ENCODE measurements around the gene MPHOSPH9. TPM values are rescaled to one million over a fixed set of nuclear protein-coding genes. Genes with fewer than 3 reads are reported as not detected.

The MPHOSPH9 gene
- total RNA-seq, 1 experiment from 2014 or later: 40.4 TPM

DNA sequence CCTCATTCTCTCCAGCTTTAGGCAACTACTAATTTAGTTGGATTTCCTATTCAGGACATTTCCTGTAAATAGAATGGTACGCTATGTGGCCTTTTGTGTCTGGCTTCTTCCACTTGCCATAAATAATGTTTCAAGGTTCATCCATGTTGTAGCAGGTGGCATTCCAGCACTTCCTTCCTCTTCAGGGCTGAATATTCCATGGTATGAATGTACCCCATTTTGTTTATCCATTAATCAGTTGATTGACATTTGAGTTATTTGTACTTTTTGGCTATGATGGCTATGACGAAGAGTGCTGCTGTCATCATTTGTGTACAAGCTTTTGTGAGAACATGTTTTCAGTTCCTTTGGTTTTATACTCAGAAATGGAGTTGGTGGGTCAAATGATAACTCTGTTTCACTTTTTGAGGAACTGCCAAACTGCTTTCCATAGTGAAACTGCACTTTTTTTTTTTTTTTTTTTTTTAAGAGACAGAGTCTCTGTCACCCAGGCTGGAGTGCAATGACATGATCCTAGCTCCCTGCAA is 45.2 kb upstream of the MPHOSPH9 start:
- no peak overlapping the region for H3K27ac Mint-ChIP-seq (ENCODE audit: low read depth, unreplicated experiment)
- intact Hi-C loops (cut with micrococcal nuclease): no loop called here

DNA sequence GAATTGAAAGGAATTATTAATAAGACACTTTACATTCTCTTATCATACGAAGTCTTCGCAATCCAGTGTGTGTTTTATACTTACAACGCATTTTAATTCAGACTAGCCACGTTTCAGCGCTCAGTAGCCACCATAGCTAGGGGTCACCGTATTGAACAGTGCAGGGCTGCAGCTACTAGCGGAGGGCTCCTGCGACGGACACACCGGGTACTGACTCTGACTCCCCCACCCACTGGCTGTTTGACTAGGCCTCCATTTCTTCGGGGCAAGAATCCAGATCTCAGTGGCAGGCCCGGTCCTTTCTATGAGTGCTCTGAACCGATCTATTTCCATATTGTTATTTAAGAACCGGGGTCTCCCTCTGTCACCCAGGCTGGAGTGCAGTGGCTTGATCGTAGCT is 40.2 kb upstream of the MPHOSPH9 start:
- TF ChIP-seq, protein P1, sequence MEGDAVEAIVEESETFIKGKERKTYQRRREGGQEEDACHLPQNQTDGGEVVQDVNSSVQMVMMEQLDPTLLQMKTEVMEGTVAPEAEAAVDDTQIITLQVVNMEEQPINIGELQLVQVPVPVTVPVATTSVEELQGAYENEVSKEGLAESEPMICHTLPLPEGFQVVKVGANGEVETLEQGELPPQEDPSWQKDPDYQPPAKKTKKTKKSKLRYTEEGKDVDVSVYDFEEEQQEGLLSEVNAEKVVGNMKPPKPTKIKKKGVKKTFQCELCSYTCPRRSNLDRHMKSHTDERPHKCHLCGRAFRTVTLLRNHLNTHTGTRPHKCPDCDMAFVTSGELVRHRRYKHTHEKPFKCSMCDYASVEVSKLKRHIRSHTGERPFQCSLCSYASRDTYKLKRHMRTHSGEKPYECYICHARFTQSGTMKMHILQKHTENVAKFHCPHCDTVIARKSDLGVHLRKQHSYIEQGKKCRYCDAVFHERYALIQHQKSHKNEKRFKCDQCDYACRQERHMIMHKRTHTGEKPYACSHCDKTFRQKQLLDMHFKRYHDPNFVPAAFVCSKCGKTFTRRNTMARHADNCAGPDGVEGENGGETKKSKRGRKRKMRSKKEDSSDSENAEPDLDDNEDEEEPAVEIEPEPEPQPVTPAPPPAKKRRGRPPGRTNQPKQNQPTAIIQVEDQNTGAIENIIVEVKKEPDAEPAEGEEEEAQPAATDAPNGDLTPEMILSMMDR (IDR thresholded peaks at IDR 0.05; ENCODE audit: unreplicated experiment): no peak
- no TSS peak for BruUV-seq (replicated peaks)
- no peaks in the 10 kb centered on the region for H3K9me3 Mint-ChIP-seq (ENCODE audit: unreplicated experiment)
- ChIA-PET CTCF (no interaction called here), POLR2A (no interaction called here)
- H3K36me3 Mint-ChIP-seq (ENCODE audit: insufficient read depth, unreplicated experiment): no peaks in the 10 kb centered on the region
- peak overlapping the region; percentile 4 for H3K4me3 Mint-ChIP-seq (ENCODE audit: unreplicated experiment)
- H3K27me3 Mint-ChIP-seq (ENCODE audit: insufficient read depth, unreplicated experiment): no peaks in the 10 kb centered on the region
- no peak for DNase-seq (ENCODE audit: unreplicated experiment)
- H3K27ac Mint-ChIP-seq (ENCODE audit: low read depth, unreplicated experiment): no peak overlapping the region
- peaks cover 11% of the 10 kb centered on the region for H3K4me1 Mint-ChIP-seq (ENCODE audit: insufficient read depth, unreplicated experiment)
- intact Hi-C loops (cut with micrococcal nuclease): no loop called here

More for the DNA sequence above, 45.2 kb upstream of the MPHOSPH9 start:
- Mint-ChIP-seq H3K36me3 (ENCODE audit: insufficient read depth, unreplicated experiment) (no peaks in the 10 kb centered on the region), H3K4me3 (ENCODE audit: unreplicated experiment) (no peak overlapping the region), H3K27me3 (ENCODE audit: insufficient read depth, unreplicated experiment) (no peaks in the 10 kb centered on the region), H3K4me1 (ENCODE audit: insufficient read depth, unreplicated experiment) (no peaks in the 10 kb centered on the region), H3K9me3 (ENCODE audit: unreplicated experiment) (no peaks in the 10 kb centered on the region)
- DNase-seq (ENCODE audit: unreplicated experiment): no peak
- no TSS peak for BruUV-seq (replicated peaks)
- TF ChIP-seq, protein P1 (IDR thresholded peaks at IDR 0.05; ENCODE audit: unreplicated experiment): no peak
- ChIA-PET CTCF (interaction anchor here (0.6 kb wide), 1 partner anchor 38 kb away, joined by 3 read pairs; no protein-coding TSS in a partner anchor), POLR2A (no interaction called here)

- Mint-ChIP-seq H3K36me3 (ENCODE audit: insufficient read depth, unreplicated experiment) (no peaks in the 10 kb centered on the region), H3K27me3 (ENCODE audit: insufficient read depth, unreplicated experiment) (no peaks in the 10 kb centered on the region), H3K4me1 (ENCODE audit: insufficient read depth, unreplicated experiment) (peaks cover 11% of the 10 kb centered on the region), H3K4me3 (ENCODE audit: unreplicated experiment) (peak overlapping the region; percentile 80), H3K9me3 (ENCODE audit: unreplicated experiment) (no peaks in the 10 kb centered on the region), H3K27ac (ENCODE audit: low read depth, unreplicated experiment) (no peak overlapping the region)
- ChIA-PET POLR2A (interaction anchor here (0.6 to 1.8 kb wide), 6 partner anchors 13 to 312 kb away, joined by 3 to 8 read pairs (median 3); partner anchors contain the start of genes KMT5A, MPHOSPH9 and MTRFR), CTCF (interaction anchor here (0.8 to 1.8 kb wide), 5 partner anchors 16 to 317 kb away, joined by 3 to 8 read pairs (median 4); partner anchors contain the start of gene SBNO1)
- BruUV-seq (replicated peaks): no TSS peak
- DNase-seq (ENCODE audit: unreplicated experiment): peak; percentile 64
- intact Hi-C loops (cut with micrococcal nuclease): loop anchor here (2.0 kb wide), 3 partner anchors 94 to 348 kb away; partner anchors contain the start of gene SBNO1
- TF ChIP-seq, protein P1 (IDR thresholded peaks at IDR 0.05; ENCODE audit: unreplicated experiment): peak; percentile 64
Measured at GRCh38 chr12:123271001-123271668, 38.2 kb upstream of the MPHOSPH9 start.

DNA sequence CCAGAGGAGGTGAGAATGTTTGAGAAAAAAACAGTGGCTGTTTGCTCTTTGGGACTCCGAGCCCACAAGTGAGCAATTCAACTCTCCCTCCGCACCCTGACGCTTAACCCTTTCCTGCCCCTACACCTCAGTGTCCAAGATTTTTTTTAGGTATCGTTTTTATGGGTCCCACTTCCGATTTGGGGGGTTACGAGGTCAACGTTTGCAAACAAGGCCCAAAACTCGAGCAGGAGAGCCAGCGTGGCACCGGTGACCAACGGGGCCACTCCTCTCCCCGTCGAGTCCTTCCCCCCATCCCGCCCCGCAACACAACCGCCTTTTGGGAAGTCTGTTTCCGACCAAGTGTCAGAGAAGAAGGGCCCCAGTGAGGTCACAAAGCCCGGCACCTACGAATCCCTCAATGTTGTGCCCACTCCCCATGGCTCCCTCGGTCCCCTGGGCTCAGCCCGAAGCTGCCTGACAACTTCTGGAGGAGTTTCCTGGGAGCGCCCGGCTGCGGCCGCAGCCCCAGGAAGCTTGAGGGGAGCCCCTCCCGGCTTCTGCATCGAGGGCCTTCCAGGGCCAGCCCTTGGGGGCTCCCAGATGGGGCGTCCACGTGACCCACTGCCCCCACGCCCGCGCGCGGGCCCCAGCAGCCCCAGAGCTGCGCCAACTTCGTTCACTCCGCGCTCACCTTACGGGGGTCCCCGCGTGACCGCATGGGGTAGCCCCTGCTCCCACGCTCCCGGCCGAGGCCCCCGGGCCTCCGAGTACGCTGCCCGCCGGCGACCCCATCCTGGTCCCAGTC is 37.5 kb upstream of the MPHOSPH9 start:
- peaks cover 11% of the 10 kb centered on the region for H3K4me1 Mint-ChIP-seq (ENCODE audit: insufficient read depth, unreplicated experiment)
- H3K27me3 Mint-ChIP-seq (ENCODE audit: insufficient read depth, unreplicated experiment): no peaks in the 10 kb centered on the region
- peak; percentile 24 for DNase-seq (ENCODE audit: unreplicated experiment)

More for the DNA sequence above, 37.5 kb upstream of the MPHOSPH9 start:
- Mint-ChIP-seq H3K27ac (ENCODE audit: low read depth, unreplicated experiment) (peak overlapping the region; percentile 64), H3K9me3 (ENCODE audit: unreplicated experiment) (no peaks in the 10 kb centered on the region), H3K4me3 (ENCODE audit: unreplicated experiment) (peak overlapping the region; percentile 80), H3K36me3 (ENCODE audit: insufficient read depth, unreplicated experiment) (peaks cover 5% of the 10 kb centered on the region)
- ChIA-PET CTCF (interaction anchor here (0.5 to 1.8 kb wide), 11 partner anchors 11 to 598 kb away, joined by 3 to 8 read pairs (median 4); partner anchors contain the start of genes SBNO1 and TMED2), POLR2A (interaction anchor here (0.6 to 1.8 kb wide), 12 partner anchors 12 to 513 kb away, joined by 3 to 8 read pairs (median 3); partner anchors contain the start of genes DDX55, KMT5A, MPHOSPH9 and MTRFR)
- intact Hi-C loops (cut with micrococcal nuclease): loop anchor here (2.0 kb wide), 3 partner anchors 94 to 348 kb away; partner anchors contain the start of gene SBNO1
- no TSS peak for BruUV-seq (replicated peaks)
- TF ChIP-seq, protein P1 (IDR thresholded peaks at IDR 0.05; ENCODE audit: unreplicated experiment): no peak

All from MCF 10A (cell line).